Mucosa of rectum (tissue), 2 donors: ENCODE measurements around the gene RET.
"Not testable (repeated sequence)": the region's sequence is repeated elsewhere in the genome, so short reads cannot be mapped to it uniquely, and the experiment has no call there.

ENCODE experiments used
- H3K27ac ChIP-seq, 2 donors: one replicate each; pipeline ENCODE4 v1.7.0; 2013; ENCODE audit warnings: inconsistent platforms in 2 of 2, low read depth in 2 of 2, low read length in 2 of 2
- H3K27me3 ChIP-seq, 2 donors: one replicate each; pipeline ENCODE4 v1.7.0; 2013; ENCODE audit warnings: low read length in 2 of 2; ENCODE audit not compliant: control insufficient read depth in 2 of 2, insufficient read depth in 2 of 2
- H3K36me3 ChIP-seq, 2 donors: one replicate each; pipeline ENCODE4 v1.7.0; 2013; ENCODE audit warnings: low read length in 2 of 2; ENCODE audit not compliant: control insufficient read depth in 2 of 2, insufficient read depth in 2 of 2
- H3K4me1 ChIP-seq, 2 donors: one replicate each; pipeline ENCODE4 v1.7.0; 2013; ENCODE audit warnings: low read length in 2 of 2, mild to moderate bottlenecking in 1 of 2; ENCODE audit not compliant: control insufficient read depth in 2 of 2, insufficient read depth in 2 of 2
- H3K4me3 ChIP-seq, 2 donors: one replicate each; pipeline ENCODE4 v1.7.0; 2013; ENCODE audit warnings: low read length in 2 of 2
- H3K9ac ChIP-seq, 2 donors: one replicate each; pipeline ENCODE4 v1.7.0; 2013; ENCODE audit warnings: low read length in 2 of 2, low read depth in 1 of 2, mild to moderate bottlenecking in 1 of 2
- H3K9me3 ChIP-seq, 2 donors: one replicate each; pipeline ENCODE4 v1.7.0; 2013; ENCODE audit warnings: low read length in 2 of 2; ENCODE audit not compliant: control insufficient read depth in 2 of 2
- donor health status: healthy.
- donor health status: Normal muscosa, but diverticular disease.

The RET gene

GRCh38 chr10:43090188-43090587 lies 13.3 kb downstream of the RET start:
- Histone ChIP-seq H3K27me3 (no peaks in the 10 kb centered on the region), H3K9me3 (no peaks in the 10 kb centered on the region), H3K36me3 (no peaks in the 10 kb centered on the region), H3K9ac (no peak overlapping the region), H3K4me3 (no peak overlapping the region), H3K27ac (no peak overlapping the region), H3K4me1 (no peaks in the 10 kb centered on the region)

GRCh38 chr10:43090664-43091063 lies 13.8 kb downstream of the RET start:
- no peaks in the 10 kb centered on the region for H3K4me1 ChIP-seq
- H3K4me3 ChIP-seq = no peak overlapping the region
- H3K36me3 ChIP-seq = no peaks in the 10 kb centered on the region
- H3K27ac ChIP-seq = no peak overlapping the region
- H3K27me3 ChIP-seq = no peaks in the 10 kb centered on the region
- H3K9me3 ChIP-seq = no peaks in the 10 kb centered on the region
- H3K9ac ChIP-seq = no peak overlapping the region

GRCh38 chr10:43091846-43092245 lies 15.0 kb downstream of the RET start:
- H3K27ac ChIP-seq = no peak overlapping the region
- H3K27me3 ChIP-seq = no peaks in the 10 kb centered on the region
- no peaks in the 10 kb centered on the region for H3K9me3 ChIP-seq
- H3K4me3 ChIP-seq = no peak overlapping the region
- H3K9ac ChIP-seq = no peak overlapping the region
- H3K4me1 ChIP-seq = no peaks in the 10 kb centered on the region
- H3K36me3 ChIP-seq = no peaks in the 10 kb centered on the region

- Histone ChIP-seq H3K27me3 (no peaks in the 10 kb centered on the region), H3K9ac (no peak overlapping the region), H3K4me1 (no peaks in the 10 kb centered on the region), H3K4me3 (no peak overlapping the region), H3K36me3 (no peaks in the 10 kb centered on the region), H3K27ac (no peak overlapping the region), H3K9me3 (no peaks in the 10 kb centered on the region)
These were observed 16.7 kb downstream of the RET start for GRCh38 chr10:43093423-43094076.

- H3K9ac ChIP-seq = no peak overlapping the region
- no peaks in the 10 kb centered on the region for H3K36me3 ChIP-seq
- no peaks in the 10 kb centered on the region for H3K4me1 ChIP-seq
- H3K27ac ChIP-seq = no peak overlapping the region
- no peak overlapping the region for H3K4me3 ChIP-seq
- H3K9me3 ChIP-seq = no peaks in the 10 kb centered on the region
- H3K27me3 ChIP-seq = no peaks in the 10 kb centered on the region
These were observed 17.2 kb downstream of the RET start for GRCh38 chr10:43094085-43094484.

- not testable (repeated sequence) for H3K4me3 ChIP-seq, H3K9ac ChIP-seq, H3K4me1 ChIP-seq, H3K27me3 ChIP-seq, H3K27ac ChIP-seq, H3K36me3 ChIP-seq, H3K9me3 ChIP-seq
These were observed 22.5 kb downstream of the RET start for GRCh38 chr10:43099339-43099738.

- Histone ChIP-seq H3K9ac (no peak overlapping the region), H3K36me3 (no peaks in the 10 kb centered on the region), H3K4me3 (no peak overlapping the region), H3K4me1 (peaks cover 3 to 4% of the 10 kb centered on the region in 2 donors), H3K27ac (no peak overlapping the region), H3K9me3 (no peaks in the 10 kb centered on the region), H3K27me3 (peaks cover 8 to 10% of the 10 kb centered on the region in 2 donors)
These were observed 23.1 kb downstream of the RET start for GRCh38 chr10:43099928-43100327.

- Histone ChIP-seq H3K27me3 (peaks cover 10 to 11% of the 10 kb centered on the region in 2 donors), H3K9ac (no peak overlapping the region)
These were observed 23.5 kb downstream of the RET start for GRCh38 chr10:43100366-43100765.

GRCh38 chr10:43102063-43102828 lies 25.4 kb downstream of the RET start:
- Histone ChIP-seq H3K4me3 (no peak overlapping the region), H3K9ac (no peak overlapping the region), H3K27ac (no peak overlapping the region), H3K36me3 (no peaks in the 10 kb centered on the region), H3K27me3 (peaks cover 10 to 11% of the 10 kb centered on the region in 2 donors), H3K4me1 (peaks cover 8 to 13% of the 10 kb centered on the region in 2 donors), H3K9me3 (no peaks in the 10 kb centered on the region)

More at GRCh38 chr10:43100366-43100765, 23.5 kb downstream of the RET start:
- Histone ChIP-seq H3K36me3 (no peaks in the 10 kb centered on the region), H3K9me3 (no peaks in the 10 kb centered on the region), H3K4me1 (peaks cover 8% of the 10 kb centered on the region in 2 donors), H3K27ac (no peak overlapping the region), H3K4me3 (no peak overlapping the region)

GRCh38 chr10:43105102-43105955 lies 28.5 kb downstream of the RET start:
- H3K9me3 ChIP-seq = no peaks in the 10 kb centered on the region
- peaks cover 8 to 13% of the 10 kb centered on the region in 2 donors for H3K4me1 ChIP-seq
- H3K36me3 ChIP-seq = no peaks in the 10 kb centered on the region
- peak overlapping the region; percentile 64 to 75 for H3K4me3 ChIP-seq
- no peak overlapping the region for H3K27ac ChIP-seq
- H3K27me3 ChIP-seq = peaks cover 10 to 11% of the 10 kb centered on the region in 2 donors
- peak overlapping the region; percentile 47 to 50 for H3K9ac ChIP-seq
